CD4-positive, alpha-beta T cell (primary cell): ENCODE data around the gene HOXA11. TPM values are rescaled to one million over a fixed set of nuclear protein-coding genes. Genes with fewer than 3 reads are reported as not detected.

Experiments
- ATAC-seq: fragments of 200-7000 bp; cut with Tn5 transposase; one replicate; pipeline ENCODE4 v1.10.0; 2022; ENCODE audit warnings: mild to moderate bottlenecking; ENCODE audit not compliant: poor library complexity
- CTCF ChIA-PET: fragments of 350-600 bp; sonication (Branson Sonifier 250); formaldehyde crosslinking; loops from one replicate; lab custom pipeline; 2021; ENCODE audit warnings: antibody characterized with exemption, inconsistent platforms; lab: Charles Lee
- POLR2A ChIA-PET: fragments of 350-600 bp; sonication (Branson Sonifier 250); formaldehyde crosslinking; loops from one replicate; lab custom pipeline; 2021; ENCODE audit warnings: antibody characterized with exemption, inconsistent platforms; lab: Charles Lee
- DNase-seq, 14 experiments: peaks; one replicate each; pipeline ENCODE4 v3.0.0-alpha.2; 2013 to 2020; ENCODE audit warnings: mixed read lengths in 2 of 14
- H3K27ac ChIP-seq, 2 donors: one replicate each; pipeline versions ENCODE4 v1.5.1 to v1.7.0; 2013; ENCODE audit warnings: low read length in 2 of 2, low read depth in 1 of 2, mild to moderate bottlenecking in 1 of 2
- H3K27me3 ChIP-seq, 2 experiments: 1 replicate in 1 of 2; 2 replicates in 1 of 2; pipeline versions ENCODE4 v1.6.1 to v1.7.0; 2013; ENCODE audit warnings: low read length in 2 of 2, control low read depth in 1 of 2, mild to moderate bottlenecking in 1 of 2, moderate library complexity in 1 of 2; ENCODE audit not compliant: insufficient read depth in 2 of 2, control insufficient read depth in 1 of 2
- H3K36me3 ChIP-seq: one replicate; pipeline ENCODE4 v1.6.1; 2013; ENCODE audit warnings: low read length, control low read depth; ENCODE audit not compliant: insufficient read depth
- H3K4me1 ChIP-seq: one replicate; pipeline ENCODE4 v1.6.1; 2013; ENCODE audit warnings: low read length, control low read depth; ENCODE audit not compliant: insufficient read depth
- H3K4me3 ChIP-seq: one replicate; pipeline ENCODE4 v1.5.1; 2013; ENCODE audit warnings: mild to moderate bottlenecking, low read length, moderate library complexity
- H3K9me3 ChIP-seq, 2 experiments: 1 replicate in 1 of 2; 2 replicates in 1 of 2; pipeline versions ENCODE4 v1.6.1 to v1.7.0; 2013; ENCODE audit warnings: low read length in 2 of 2, mild to moderate bottlenecking in 2 of 2, control low read depth in 1 of 2, moderate library complexity in 1 of 2; ENCODE audit not compliant: control insufficient read depth in 1 of 2, insufficient read depth in 1 of 2
- H3K27ac Mint-ChIP-seq: one replicate; pipeline ENCODE4 v1.8.0; 2020; ENCODE audit warnings: mixed read lengths
- H3K27me3 Mint-ChIP-seq: one replicate; pipeline ENCODE4 v1.8.0; 2021; ENCODE audit warnings: mixed read lengths
- H3K36me3 Mint-ChIP-seq: one replicate; pipeline ENCODE4 v1.8.0; 2021; ENCODE audit warnings: low read depth, mixed read lengths
- H3K4me1 Mint-ChIP-seq: one replicate; pipeline ENCODE4 v1.8.0; 2021; ENCODE audit warnings: low read depth, mixed read lengths
- H3K4me3 Mint-ChIP-seq: one replicate; pipeline ENCODE4 v1.8.0; 2020; ENCODE audit warnings: mild to moderate bottlenecking, mixed read lengths
- H3K9me3 Mint-ChIP-seq: one replicate; pipeline ENCODE4 v1.8.0; 2020; ENCODE audit warnings: mixed read lengths
- CTCF ChIP-seq: fragments of 200-600 bp; IDR thresholded peaks from one replicate; pipeline ENCODE4 v1.8.0; 2022; ENCODE audit warnings: antibody characterized with exemption, mild to moderate bottlenecking
- intact Hi-C, 2 experiments: fragments of 100-400 bp; cut with DNase I in 1 of 2; cut with micrococcal nuclease in 1 of 2; formaldehyde crosslinking; loops; one replicate each; pipeline versions ENCODE4 v1.15.1 to v1.9.0; 2023 to 2025; cut with DNase I, micrococcal nuclease
- total RNA-seq, 174 experiments: library from RNA in 2 of 174; stranded (reverse) in 2 of 174; gene quantifications; one replicate each; pipeline ENCODE4 v1.2.3 and lab custom pipeline; 2021 to 2026

HOXA11 gene
- total RNA-seq, 2 experiments from 2014 or later: not detected

DNA sequence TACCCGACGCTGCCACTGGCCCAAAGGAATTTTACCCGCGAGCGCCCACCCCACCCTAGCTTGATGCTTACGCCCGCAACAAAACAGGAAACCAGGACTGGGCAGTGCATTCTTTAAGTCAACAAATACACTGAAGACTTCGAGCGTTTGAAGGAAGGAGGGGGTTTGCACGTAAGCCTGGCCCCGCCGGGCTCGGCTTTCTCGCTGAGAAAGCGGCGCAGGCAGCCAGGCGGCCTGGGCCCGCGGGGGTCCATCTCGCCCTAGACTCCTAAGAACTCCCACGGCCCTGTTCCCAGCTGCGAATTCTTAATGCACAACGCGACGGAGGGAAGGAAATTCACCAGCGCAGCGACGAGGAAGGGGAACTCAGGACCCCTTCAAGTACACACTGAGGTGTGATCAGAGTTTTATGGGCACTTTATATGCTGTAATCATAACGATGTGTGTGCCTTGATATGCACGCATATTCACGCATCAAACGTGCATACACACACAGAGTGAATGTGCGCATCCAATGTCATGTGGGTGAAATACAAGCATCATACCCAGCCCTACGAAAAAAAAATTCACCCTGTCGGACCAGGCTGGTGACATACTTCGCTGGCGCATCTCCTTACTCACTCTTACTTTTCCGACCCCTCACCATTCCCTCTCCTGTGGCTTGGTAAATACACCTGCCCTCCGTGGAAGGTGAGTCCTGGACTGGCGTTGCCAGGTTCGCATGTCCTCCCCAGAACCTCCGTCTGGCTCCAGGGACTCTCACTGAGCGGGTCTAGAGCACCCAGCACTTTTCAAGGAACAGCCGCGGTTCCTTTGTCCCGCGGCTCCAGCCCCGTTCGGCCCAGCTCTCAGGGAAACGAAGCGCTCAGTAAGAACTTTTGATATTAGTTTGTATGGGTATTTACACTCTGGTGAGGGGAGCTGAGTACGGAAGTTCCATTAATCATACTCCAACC lies 20.6 kb upstream of the HOXA11 start:
- no peak overlapping the region for H3K27ac Mint-ChIP-seq
- ChIA-PET POLR2A (no interaction called here), CTCF (interaction anchor here (1.2 kb wide), 1 partner anchor 10 kb away, joined by 3 read pairs; no protein-coding TSS in a partner anchor)
- ATAC-seq (no peak), DNase-seq (no peak)
- H3K4me3 ChIP-seq: no peak overlapping the region
- no peaks in the 10 kb centered on the region for H3K36me3 ChIP-seq
- H3K9me3 ChIP-seq: peaks cover 0 to 29% of the 10 kb centered on the region in 2 experiments
- H3K27ac ChIP-seq: no peak overlapping the region
- TF ChIP-seq CTCF: no peak
- peaks cover 90 to 99% of the 10 kb centered on the region in 2 experiments for H3K27me3 ChIP-seq
- intact Hi-C loops: no loop called here
- peak overlapping the region; percentile 30 for H3K4me3 Mint-ChIP-seq
- no peaks in the 10 kb centered on the region for H3K36me3 Mint-ChIP-seq
- H3K4me1 ChIP-seq: peaks cover 43% of the 10 kb centered on the region
- peaks cover 45% of the 10 kb centered on the region for H3K4me1 Mint-ChIP-seq
- H3K27me3 Mint-ChIP-seq: peaks cover 99% of the 10 kb centered on the region
- H3K9me3 Mint-ChIP-seq: no peaks in the 10 kb centered on the region

GRCh38 chr7:27204851-27205322 lies 19.9 kb upstream of the HOXA11 start:
- no peak overlapping the region for H3K27ac ChIP-seq
- intact Hi-C loops: no loop called here
- H3K9me3 ChIP-seq: peaks cover 0 to 30% of the 10 kb centered on the region in 2 experiments
- Mint-ChIP-seq H3K36me3 (no peaks in the 10 kb centered on the region), H3K4me3 (no peak overlapping the region), H3K27ac (no peak overlapping the region), H3K27me3 (peaks cover 96% of the 10 kb centered on the region), H3K9me3 (no peaks in the 10 kb centered on the region), H3K4me1 (peaks cover 42% of the 10 kb centered on the region)
- ChIA-PET CTCF (no interaction called here), POLR2A (no interaction called here)
- no peak for TF ChIP-seq CTCF
- no peaks in the 10 kb centered on the region for H3K36me3 ChIP-seq
- ATAC-seq: no peak
- H3K27me3 ChIP-seq: peaks cover 87 to 97% of the 10 kb centered on the region in 2 experiments
- no peak overlapping the region for H3K4me3 ChIP-seq
- no peak for DNase-seq
- H3K4me1 ChIP-seq: peaks cover 42% of the 10 kb centered on the region

- no peak for TF ChIP-seq CTCF
- Mint-ChIP-seq H3K9me3 (no peaks in the 10 kb centered on the region), H3K36me3 (no peaks in the 10 kb centered on the region), H3K4me1 (peaks cover 42% of the 10 kb centered on the region), H3K4me3 (no peak overlapping the region), H3K27ac (no peak overlapping the region), H3K27me3 (peaks cover 88% of the 10 kb centered on the region)
- Histone ChIP-seq H3K9me3 (peaks cover 0 to 31% of the 10 kb centered on the region in 2 experiments), H3K4me1 (peaks cover 46% of the 10 kb centered on the region), H3K27me3 (peaks cover 84 to 91% of the 10 kb centered on the region in 2 experiments), H3K4me3 (no peak overlapping the region), H3K27ac (no peak overlapping the region), H3K36me3 (no peaks in the 10 kb centered on the region)
- DNase-seq: no peak
- intact Hi-C loops: no loop called here
- POLR2A ChIA-PET: no interaction called here
- ATAC-seq: no peak
- CTCF ChIA-PET: no interaction called here
These were observed 19.0 kb upstream of the HOXA11 start for GRCh38 chr7:27203964-27204594.
